MCF 10A (cell line): ENCODE results near the gene GPT2. TPM values are rescaled to one million over a fixed set of nuclear protein-coding genes. Genes with fewer than 3 reads are reported as not detected.

Experiments used
- BruUV-seq: library from RNA; stranded (reverse); fragments of 400-500 nt; replicated peaks from 2 replicates; lab custom pipeline; 2021; lab: Mats Ljungman, UMichigan
- CTCF ChIA-PET: fragments of 300-600 bp; sonication (Branson Sonifier 250); formaldehyde crosslinking; extraction: SDS; loops from one replicate; lab custom pipeline; 2021; ENCODE audit warnings: antibody characterized with exemption, inconsistent platforms; lab: Yijun Ruan, JAX
- POLR2A ChIA-PET: fragments of 300-600, 350-650 bp; sonication (Branson Sonifier 250); formaldehyde crosslinking; extraction: SDS; loops from one replicate; lab custom pipeline; 2020; ENCODE audit warnings: antibody characterized with exemption, inconsistent platforms; lab: Yijun Ruan, JAX
- DNase-seq: peaks from one replicate; pipeline ENCODE4 v3.0.0-alpha.2; 2018; ENCODE audit not compliant: unreplicated experiment
- H3K27ac Mint-ChIP-seq: one replicate; pipeline ENCODE4 v1.8.0; 2022; ENCODE audit warnings: mild to moderate bottlenecking, low read depth, mixed read lengths; ENCODE audit not compliant: unreplicated experiment
- H3K27me3 Mint-ChIP-seq: one replicate; pipeline ENCODE4 v1.8.0; 2022; ENCODE audit warnings: mixed read lengths; ENCODE audit not compliant: insufficient read depth, unreplicated experiment
- H3K36me3 Mint-ChIP-seq: one replicate; pipeline ENCODE4 v1.8.0; 2022; ENCODE audit warnings: mild to moderate bottlenecking, moderate library complexity, mixed read lengths; ENCODE audit not compliant: insufficient read depth, unreplicated experiment
- H3K4me1 Mint-ChIP-seq: one replicate; pipeline ENCODE4 v1.8.0; 2022; ENCODE audit warnings: mixed read lengths; ENCODE audit not compliant: insufficient read depth, unreplicated experiment
- H3K4me3 Mint-ChIP-seq: one replicate; pipeline ENCODE4 v1.8.0; 2022; ENCODE audit warnings: mild to moderate bottlenecking, moderate library complexity, mixed read lengths; ENCODE audit not compliant: unreplicated experiment
- H3K9me3 Mint-ChIP-seq: one replicate; pipeline ENCODE4 v1.8.0; 2022; ENCODE audit warnings: mixed read lengths; ENCODE audit not compliant: unreplicated experiment
- CTCF ChIP-seq: fragments of 200-600 bp; IDR thresholded peaks from one replicate; pipeline ENCODE4 v1.8.0; 2022; ENCODE audit warnings: antibody characterized with exemption, mild to moderate bottlenecking; ENCODE audit not compliant: unreplicated experiment
- intact Hi-C: fragments of 100-400 bp; cut with micrococcal nuclease; formaldehyde crosslinking; loops from 2 replicates; pipeline ENCODE4 v1.14.1; 2022
- total RNA-seq: library from RNA; stranded (reverse); gene quantifications from 2 replicates; pipeline ENCODE4 v1.2.3, GENCODE V29; 2022

GPT2 gene
- total RNA-seq, 1 experiment from 2014 or later: 60.6 TPM

GRCh38 chr16:46916980-46917379, 32.8 kb downstream of the GPT2 start:
- H3K27me3 Mint-ChIP-seq: no peaks in the 10 kb centered on the region
- BruUV-seq: no TSS peak
- DNase-seq: no peak
- no peaks in the 10 kb centered on the region for H3K9me3 Mint-ChIP-seq
- H3K4me3 Mint-ChIP-seq: no peak overlapping the region
- POLR2A ChIA-PET: no interaction called here
- intact Hi-C loops: no loop called here
- H3K4me1 Mint-ChIP-seq: no peaks in the 10 kb centered on the region
- CTCF ChIA-PET: interaction anchor here (0.6 to 2.5 kb wide), 6 partner anchors 9 to 63 kb away, joined by 3 to 14 read pairs (median 8); no protein-coding TSS in a partner anchor
- no peak for TF ChIP-seq CTCF
- peaks cover 70% of the 10 kb centered on the region for H3K36me3 Mint-ChIP-seq
- H3K27ac Mint-ChIP-seq: no peak overlapping the region

GRCh38 chr16:46918400-46918799, 34.2 kb downstream of the GPT2 start:
- intact Hi-C loops: no loop called here
- TF ChIP-seq CTCF: no peak
- ChIA-PET POLR2A (no interaction called here), CTCF (interaction anchor here (1.2 to 3.9 kb wide), 5 partner anchors 9 to 64 kb away, joined by 5 to 36 read pairs (median 13); no protein-coding TSS in a partner anchor)
- no TSS peak for BruUV-seq
- H3K4me1 Mint-ChIP-seq: no peaks in the 10 kb centered on the region
- peaks cover 75% of the 10 kb centered on the region for H3K36me3 Mint-ChIP-seq
- H3K4me3 Mint-ChIP-seq: no peak overlapping the region
- no peaks in the 10 kb centered on the region for H3K9me3 Mint-ChIP-seq
- no peak overlapping the region for H3K27ac Mint-ChIP-seq
- H3K27me3 Mint-ChIP-seq: no peaks in the 10 kb centered on the region
- no peak for DNase-seq

DNA sequence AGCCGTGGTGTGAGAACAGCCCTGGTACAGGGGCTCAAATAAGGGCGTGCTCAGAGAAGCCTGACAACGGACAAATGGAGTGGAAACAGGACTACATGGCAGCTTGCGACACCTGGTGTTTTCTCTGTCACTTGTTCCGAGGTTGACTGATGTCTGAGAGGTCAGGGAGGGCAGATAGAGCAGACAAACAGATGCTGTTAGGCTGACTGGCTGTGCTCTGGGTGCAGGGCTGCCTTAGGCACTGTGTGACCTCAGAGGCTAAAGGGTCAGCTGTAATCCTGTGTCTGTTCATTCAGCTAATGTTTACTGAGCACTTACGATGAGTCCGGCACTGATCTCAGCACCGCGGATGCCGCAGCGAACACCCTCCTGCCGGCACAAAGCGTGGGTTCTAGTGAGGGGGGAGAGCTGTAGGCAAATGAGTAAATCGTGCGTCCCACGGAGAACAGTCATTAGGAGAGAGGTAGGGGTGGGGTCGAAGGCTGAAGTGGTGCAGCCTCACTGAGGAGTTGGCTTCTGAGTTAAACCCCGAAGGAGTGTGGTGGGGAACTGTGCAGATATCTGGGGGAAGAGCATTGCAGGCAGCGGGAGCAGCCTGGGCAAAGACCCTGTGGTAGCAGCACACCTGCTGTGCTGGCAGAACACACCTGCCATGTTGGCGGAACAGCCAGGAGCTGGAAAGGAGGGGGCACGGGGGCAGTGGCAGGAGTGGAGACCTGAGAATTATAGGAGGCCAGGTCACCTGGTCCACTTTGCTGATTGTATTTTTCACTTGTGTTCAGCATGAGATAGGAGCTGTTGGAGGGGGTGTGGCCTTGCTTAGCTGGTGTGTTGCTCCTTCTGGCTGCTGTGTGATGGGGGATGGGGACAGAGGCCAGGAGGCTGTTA, 35.0 kb downstream of the GPT2 start:
- intact Hi-C loops: no loop called here
- no TSS peak for BruUV-seq
- no peak for TF ChIP-seq CTCF
- Mint-ChIP-seq H3K9me3 (no peaks in the 10 kb centered on the region), H3K27me3 (no peaks in the 10 kb centered on the region), H3K27ac (peak overlapping the region; percentile 8), H3K4me3 (no peak overlapping the region), H3K36me3 (peaks cover 82% of the 10 kb centered on the region), H3K4me1 (no peaks in the 10 kb centered on the region)
- POLR2A ChIA-PET: no interaction called here
- CTCF ChIA-PET: interaction anchor here (1.0 to 3.9 kb wide), 5 partner anchors 9 to 65 kb away, joined by 3 to 36 read pairs (median 13); no protein-coding TSS in a partner anchor
- no peak for DNase-seq

DNA sequence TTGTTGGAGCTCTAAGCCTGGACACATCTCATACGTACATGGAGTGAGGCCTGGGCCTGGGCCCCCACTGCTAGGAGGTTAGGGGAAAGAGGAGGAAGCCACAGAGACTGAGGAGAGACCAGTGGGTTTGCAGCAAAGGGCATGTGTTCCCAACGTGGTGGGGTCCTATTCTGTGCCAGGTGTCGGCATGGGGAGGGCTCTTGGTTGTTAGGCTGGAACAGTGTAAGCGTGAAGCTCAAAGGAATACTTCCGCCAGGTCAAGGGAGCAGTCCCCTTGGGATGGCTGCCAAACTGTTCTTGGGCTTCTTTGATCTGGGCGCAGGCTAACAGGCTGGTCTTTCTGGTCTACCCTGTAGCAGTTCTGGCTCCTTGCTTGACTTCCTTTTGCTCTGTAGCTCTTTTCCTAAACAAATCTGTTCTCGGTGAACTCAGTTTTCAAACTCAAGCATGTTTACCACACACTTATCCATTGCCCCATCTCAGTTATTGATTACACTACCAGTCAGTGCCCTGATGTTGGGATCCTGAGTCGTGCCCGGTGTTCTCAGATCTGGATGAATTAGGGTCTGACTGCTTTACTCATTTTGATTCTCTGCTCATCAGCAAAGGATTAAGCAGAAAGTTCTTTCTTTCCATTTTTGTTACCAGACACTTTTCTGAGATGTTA, 36.4 kb downstream of the GPT2 start:
- Mint-ChIP-seq H3K4me3 (no peak overlapping the region), H3K4me1 (no peaks in the 10 kb centered on the region), H3K27ac (no peak overlapping the region), H3K36me3 (peaks cover 87% of the 10 kb centered on the region), H3K27me3 (no peaks in the 10 kb centered on the region), H3K9me3 (no peaks in the 10 kb centered on the region)
- intact Hi-C loops: no loop called here
- no peak for TF ChIP-seq CTCF
- BruUV-seq: no TSS peak
- no peak for DNase-seq
- ChIA-PET POLR2A (no interaction called here), CTCF (interaction anchor here (0.6 to 3.9 kb wide), 5 partner anchors 10 to 986 kb away, joined by 3 to 36 read pairs (median 13); no protein-coding TSS in a partner anchor)
